ENCODE data around the gene PELI3. TPM values are rescaled to one million over a fixed set of nuclear protein-coding genes. Genes with fewer than 3 reads are reported as not detected.

PELI3 gene
- polyA plus RNA-seq, 3 donors from 2014 or later = 1.6 to 3.2 (median 1.7) TPM

- H3K27ac Mint-ChIP-seq = no peak overlapping the region
- H3K36me3 Mint-ChIP-seq = no peaks in the 10 kb centered on the region
- no peak for DNase-seq
- H3K4me1 Mint-ChIP-seq = peaks cover 3 to 5% of the 10 kb centered on the region in 2 donors
- no peak overlapping the region for H3K4me3 Mint-ChIP-seq
- H3K9me3 Mint-ChIP-seq = no peaks in the 10 kb centered on the region
- H3K27me3 Mint-ChIP-seq (ENCODE audit: low read depth in 3 of 3) = no peaks in the 10 kb centered on the region
Measured at GRCh38 chr11:66473608-66474515, 7.2 kb downstream of the PELI3 start.

GRCh38 chr11:66475349-66476172, 8.9 kb downstream of the PELI3 start:
- H3K9me3 Mint-ChIP-seq = no peaks in the 10 kb centered on the region
- no peak overlapping the region for H3K27ac Mint-ChIP-seq
- H3K36me3 Mint-ChIP-seq = no peaks in the 10 kb centered on the region
- no peak overlapping the region for H3K4me3 Mint-ChIP-seq
- H3K4me1 Mint-ChIP-seq = peaks cover 17 to 21% of the 10 kb centered on the region in 2 donors
- peaks cover 0 to 7% (median 0%) of the 10 kb centered on the region in 3 donors for H3K27me3 Mint-ChIP-seq (ENCODE audit: low read depth in 3 of 3)
- no peak for DNase-seq

GRCh38 chr11:66476173-66476840, 9.6 kb downstream of the PELI3 start:
- no peak for DNase-seq
- H3K4me3 Mint-ChIP-seq = peak overlapping the region in 1 of 5 donors; percentile 65
- no peak overlapping the region for H3K27ac Mint-ChIP-seq
- H3K4me1 Mint-ChIP-seq = peaks cover 21 to 27% of the 10 kb centered on the region in 2 donors
- H3K9me3 Mint-ChIP-seq = no peaks in the 10 kb centered on the region
- peaks cover 0 to 7% (median 0%) of the 10 kb centered on the region in 3 donors for H3K27me3 Mint-ChIP-seq (ENCODE audit: low read depth in 3 of 3)
- no peaks in the 10 kb centered on the region for H3K36me3 Mint-ChIP-seq

GRCh38 chr11:66476841-66477251, 10.1 kb downstream of the PELI3 start:
- Mint-ChIP-seq H3K36me3 (no peaks in the 10 kb centered on the region), H3K4me1 (peaks cover 21 to 27% of the 10 kb centered on the region in 2 donors), H3K4me3 (peak overlapping the region in 1 of 5 donors; percentile 65), H3K27me3 (ENCODE audit: low read depth in 3 of 3) (peaks cover 0 to 7% (median 0%) of the 10 kb centered on the region in 3 donors), H3K9me3 (no peaks in the 10 kb centered on the region), H3K27ac (no peak overlapping the region)
- DNase-seq = no peak

GRCh38 chr11:66477263-66478201, 10.8 kb downstream of the PELI3 start:
- H3K4me3 Mint-ChIP-seq = peak overlapping the region in 4 of 5 donors; percentile 5 to 64 (median 60)
- DNase-seq = no peak
- H3K9me3 Mint-ChIP-seq = no peaks in the 10 kb centered on the region

GRCh38 chr11:66478729-66479393, 12.2 kb downstream of the PELI3 start:
- peak in 1 of 3 donors; percentile 15 for DNase-seq
- H3K36me3 Mint-ChIP-seq = no peaks in the 10 kb centered on the region
- H3K4me1 Mint-ChIP-seq = peaks cover 26 to 33% of the 10 kb centered on the region in 2 donors
- peaks cover 0 to 7% (median 2%) of the 10 kb centered on the region in 3 donors for H3K27me3 Mint-ChIP-seq (ENCODE audit: low read depth in 3 of 3)
- no peaks in the 10 kb centered on the region for H3K9me3 Mint-ChIP-seq
- H3K27ac Mint-ChIP-seq = peak overlapping the region; percentile 88 to 92 (median 89)
- peak overlapping the region; percentile 88 to 94 (median 91) for H3K4me3 Mint-ChIP-seq

More at GRCh38 chr11:66477263-66478201, 10.8 kb downstream of the PELI3 start:
- peaks cover 0 to 7% (median 2%) of the 10 kb centered on the region in 3 donors for H3K27me3 Mint-ChIP-seq (ENCODE audit: low read depth in 3 of 3)
- H3K36me3 Mint-ChIP-seq = no peaks in the 10 kb centered on the region
- no peak overlapping the region for H3K27ac Mint-ChIP-seq
- peaks cover 24 to 30% of the 10 kb centered on the region in 2 donors for H3K4me1 Mint-ChIP-seq

- H3K4me1 Mint-ChIP-seq = peaks cover 26 to 33% of the 10 kb centered on the region in 2 donors
- DNase-seq = peak in 1 of 3 donors; percentile 14
- H3K27me3 Mint-ChIP-seq (ENCODE audit: low read depth in 3 of 3) = peaks cover 0 to 7% (median 2%) of the 10 kb centered on the region in 3 donors
- no peaks in the 10 kb centered on the region for H3K9me3 Mint-ChIP-seq
- H3K4me3 Mint-ChIP-seq = peak overlapping the region; percentile 88 to 94 (median 91)
- H3K27ac Mint-ChIP-seq = peak overlapping the region; percentile 88 to 92 (median 89)
- H3K36me3 Mint-ChIP-seq = no peaks in the 10 kb centered on the region
Measured at GRCh38 chr11:66479394-66480116, 12.8 kb downstream of the PELI3 start.

GRCh38 chr11:66480117-66480938, 13.6 kb downstream of the PELI3 start, which contains the start of gene DPP3:
TSS of gene DPP3 (plus strand) at chr11:66480434. CDS start at chr11:66482201, 1,767 bp downstream.
- peaks cover 26 to 33% of the 10 kb centered on the region in 2 donors for H3K4me1 Mint-ChIP-seq
- peaks cover 0 to 1% (median 0%) of the 10 kb centered on the region in 3 donors for H3K36me3 Mint-ChIP-seq
- no peaks in the 10 kb centered on the region for H3K9me3 Mint-ChIP-seq
- H3K4me3 Mint-ChIP-seq = peak within 1 kb of the TSS; percentile 88 to 94 (median 91)
- H3K27me3 Mint-ChIP-seq (ENCODE audit: low read depth in 3 of 3) = peaks cover 0 to 7% (median 2%) of the 10 kb centered on the region in 3 donors
- DNase-seq = peak; percentile 95 to 96 (median 96)
- peak within 1 kb of the TSS; percentile 88 to 92 (median 89) for H3K27ac Mint-ChIP-seq

GRCh38 chr11:66484806-66485380, 18.2 kb downstream of the PELI3 start:
- DNase-seq = no peak
- Mint-ChIP-seq H3K36me3 (peaks cover 0 to 13% (median 0%) of the 10 kb centered on the region in 3 donors), H3K27me3 (ENCODE audit: low read depth in 3 of 3) (peaks cover 0 to 6% (median 4%) of the 10 kb centered on the region in 3 donors), H3K4me3 (no peak overlapping the region), H3K9me3 (no peaks in the 10 kb centered on the region), H3K27ac (no peak overlapping the region), H3K4me1 (peaks cover 13 to 19% of the 10 kb centered on the region in 2 donors)

GRCh38 chr11:66488957-66489356, 22.3 kb downstream of the PELI3 start:
- H3K4me1 Mint-ChIP-seq = no peaks in the 10 kb centered on the region
- no peak overlapping the region for H3K27ac Mint-ChIP-seq
- no peak for DNase-seq
- H3K4me3 Mint-ChIP-seq = no peak overlapping the region
- peaks cover 4 to 22% (median 5%) of the 10 kb centered on the region in 3 donors for H3K36me3 Mint-ChIP-seq
- peaks cover 0 to 5% (median 0%) of the 10 kb centered on the region in 3 donors for H3K27me3 Mint-ChIP-seq (ENCODE audit: low read depth in 3 of 3)
- no peaks in the 10 kb centered on the region for H3K9me3 Mint-ChIP-seq
